Endothelial cell of umbilical vein (primary cell): Measurements from ENCODE around the gene RASSF10. TPM values are rescaled to one million over a fixed set of nuclear protein-coding genes. Genes with fewer than 3 reads are reported as not detected.

Experiments
- BruUV-seq: library from RNA; stranded (reverse); fragments of 400-500 nt; replicated peaks from 2 replicates; lab custom pipeline; 2021; lab: Mats Ljungman, UMichigan
- CTCF ChIA-PET: fragments of 300-600, 350-600 bp; sonication (Branson Sonifier 250); formaldehyde crosslinking; loops from one replicate; lab custom pipeline; 2021; ENCODE audit warnings: antibody characterized with exemption, inconsistent platforms; lab: Charles Lee
- POLR2A ChIA-PET: fragments of 300-600, 350-600 bp; sonication (Branson Sonifier 250); formaldehyde crosslinking; loops from one replicate; lab custom pipeline; 2021; ENCODE audit warnings: antibody characterized with exemption, inconsistent platforms; lab: Charles Lee
- DNase-seq: peaks from one replicate; pipeline ENCODE4 v3.0.0-alpha.2; 2011; ENCODE audit warnings: low read depth, low spot score
- FAIRE-seq: peaks from 2 replicates; lab custom pipeline; 2011; peaks lifted over from hg19 to GRCh38; lab: Jason Lieb, UNC
- H2AFZ ChIP-seq: 2 replicates; pipeline ENCODE4 v1.6.0; 2012; ENCODE audit warnings: low read depth, low read length, control low read depth, inconsistent platforms
- H3K27ac ChIP-seq: 2 replicates; pipeline ENCODE4 v1.5.1; 2011; ENCODE audit warnings: low read depth, mild to moderate bottlenecking, control low read depth, low read length, moderate library complexity; ENCODE audit not compliant: insufficient read depth
- H3K27me3 ChIP-seq, 2 experiments: 2 replicates each; pipeline versions ENCODE4 v1.6.0 to v1.6.1; 2011; ENCODE audit warnings: low read length in 2 of 2, mixed read lengths in 1 of 2; ENCODE audit not compliant: control insufficient read depth in 2 of 2, insufficient read depth in 2 of 2
- H3K36me3 ChIP-seq, 2 experiments: 2 replicates in 1 of 2; 3 replicates in 1 of 2; pipeline ENCODE4 v1.5.1; 2011; ENCODE audit warnings: low read length in 2 of 2, mild to moderate bottlenecking in 1 of 2, moderate library complexity in 1 of 2; ENCODE audit not compliant: control insufficient read depth in 2 of 2, insufficient read depth in 2 of 2; ENCODE audit errors: extremely low read depth in 1 of 2
- H3K4me1 ChIP-seq: 3 replicates; pipeline ENCODE4 v1.5.1; 2011; ENCODE audit warnings: mild to moderate bottlenecking, low read length; ENCODE audit not compliant: control insufficient read depth, insufficient read depth; ENCODE audit errors: extremely low read depth
- H3K4me2 ChIP-seq: 2 replicates; pipeline ENCODE4 v1.6.1; 2011; ENCODE audit warnings: low read length, control low read depth, mixed read lengths; ENCODE audit not compliant: insufficient read depth
- H3K4me3 ChIP-seq, 3 experiments: fragments of 200-600 bp in 1 of 3; sonication (generic), shearing (Covaris generic) in 1 of 3; replicated peaks in 1 of 3; 2 replicates each; pipeline ENCODE4 v1.5.1; 2011 to 2016; ENCODE audit warnings: control low read depth in 3 of 3, low read length in 3 of 3, mild to moderate bottlenecking in 2 of 3, inconsistent platforms in 1 of 3, low read depth in 1 of 3, moderate library complexity in 1 of 3; ENCODE audit not compliant: insufficient read depth in 1 of 3
- H3K79me2 ChIP-seq: 2 replicates; pipeline ENCODE4 v1.6.0; 2012; ENCODE audit warnings: low read length, inconsistent platforms; ENCODE audit not compliant: control insufficient read depth, insufficient read depth
- H3K9ac ChIP-seq: replicated peaks from 2 replicates; pipeline ENCODE3; 2011; ENCODE audit warnings: low read length, control low read depth; ENCODE audit not compliant: insufficient read depth; ENCODE audit errors: extremely low read depth
- H3K9me1 ChIP-seq: replicated peaks from 3 replicates; pipeline ENCODE4 v1.6.0; 2011; ENCODE audit warnings: mild to moderate bottlenecking, low read length; ENCODE audit not compliant: control insufficient read depth, insufficient read depth; ENCODE audit errors: extremely low read depth
- H3K9me3 ChIP-seq: replicated peaks from 2 replicates; pipeline ENCODE4 v1.5.1; 2012; ENCODE audit warnings: low read length, inconsistent platforms; ENCODE audit not compliant: control insufficient read depth, insufficient read depth
- H4K20me1 ChIP-seq: replicated peaks from 2 replicates; pipeline ENCODE3; 2011; ENCODE audit warnings: mild to moderate bottlenecking, low read length; ENCODE audit not compliant: control insufficient read depth, insufficient read depth; ENCODE audit errors: extremely low read depth
- EZH2 ChIP-seq: IDR thresholded peaks from 2 replicates; pipeline ENCODE4 v1.6.1; 2012; ENCODE audit warnings: borderline replicate concordance, low read depth, mild to moderate bottlenecking, moderate library complexity, low read length, inconsistent platforms; ENCODE audit not compliant: severe bottlenecking
- FOS ChIP-seq: IDR thresholded peaks from 2 replicates; pipeline ENCODE4 v1.6.1; 2011; ENCODE audit warnings: mild to moderate bottlenecking, low read length, moderate library complexity, borderline replicate concordance; ENCODE audit not compliant: insufficient read depth
- GATA2 ChIP-seq: IDR thresholded peaks from 2 replicates; pipeline ENCODE4 v1.7.0; 2011; ENCODE audit warnings: low read depth, mild to moderate bottlenecking, moderate library complexity, mixed read lengths, low read length; ENCODE audit not compliant: insufficient read length, insufficient read depth
- JUN ChIP-seq: IDR thresholded peaks from 2 replicates; pipeline ENCODE4 v1.6.1; 2011; ENCODE audit warnings: borderline replicate concordance, low read depth; ENCODE audit not compliant: insufficient read length, insufficient read depth
- MYC ChIP-seq: IDR thresholded peaks from one replicate; pipeline ENCODE4 v1.6.1; 2011; ENCODE audit warnings: mild to moderate bottlenecking, low read depth, low read length
- POLR2A ChIP-seq: IDR thresholded peaks from 2 replicates; pipeline ENCODE4 v1.6.1; 2012; ENCODE audit warnings: low read depth, mild to moderate bottlenecking, control low read depth, low read length
- POLR2AphosphoS5 ChIP-seq: IDR thresholded peaks from 2 replicates; pipeline ENCODE4 v1.6.1; 2012; ENCODE audit warnings: low read depth, mild to moderate bottlenecking, control low read depth, low read length, moderate library complexity; ENCODE audit not compliant: insufficient read depth
- dilution Hi-C: fragments of 300-500 bp; cut with MboI; formaldehyde crosslinking; loops from one replicate; pipeline ENCODE4 v1.15.0; 2019; ENCODE audit warnings: low sequenced_read_pairs; ENCODE audit not compliant: extremely low pct_ligation_motif_present
- intact Hi-C: fragments of 100-400 bp; cut with micrococcal nuclease; formaldehyde crosslinking; loops from one replicate; pipeline ENCODE4 v1.10.0; 2022
- polyA plus RNA-seq, 4 experiments: library from polyadenylated mRNA; depleted of rRNA in 3 of 4; stranded (reverse) in 3 of 4; unstranded in 1 of 4; fragments of >200 nt; gene quantifications; 2 replicates each; pipeline versions ENCODE4 v1.2.1 to v1.2.3, GENCODE V29; 2011 to 2012; ENCODE audit warnings: missing spikeins in 1 of 4
- total RNA-seq: library from RNA; stranded (reverse); gene quantifications from 2 replicates; pipeline ENCODE4 v1.2.3, GENCODE V29; 2021
- TF ChIP-seq, protein P1 (sequence below), 2 donors: IDR thresholded peaks; 1 replicate in 1 of 2; 2 replicates in 1 of 2; pipeline ENCODE4 v1.5.1; 2011; ENCODE audit warnings: low read length in 2 of 2, mild to moderate bottlenecking in 2 of 2, moderate library complexity in 2 of 2, control low read depth in 1 of 2, inconsistent platforms in 1 of 2, low read depth in 1 of 2; ENCODE audit not compliant: insufficient read depth in 1 of 2; ENCODE audit errors: extremely low read depth in 1 of 2
- TF ChIP-seq, protein P2 (sequence below): IDR thresholded peaks from 2 replicates; pipeline ENCODE4 v1.6.1; 2011; ENCODE audit not compliant: insufficient read depth, insufficient read length

RASSF10 gene
- total and polyA plus RNA-seq, 2 donors (not counting 3 experiments of a cell fraction or from before 2014, with no cell fraction given) = 0.03 TPM; not detected in 1

GRCh38 chr11:13039126-13039525, 30.0 kb downstream of the RASSF10 start:
- Histone ChIP-seq H3K4me2 (no peak overlapping the region), H3K9me3 (no peaks in the 10 kb centered on the region), H3K27ac (no peak overlapping the region), H3K9ac (no peak overlapping the region), H4K20me1 (no peaks in the 10 kb centered on the region), H3K9me1 (no peaks in the 10 kb centered on the region), H3K36me3 (no peaks in the 10 kb centered on the region), H3K4me1 (no peaks in the 10 kb centered on the region), H3K79me2 (no peaks in the 10 kb centered on the region), H2AFZ (no peak overlapping the region), H3K4me3 (no peak overlapping the region), H3K27me3 (peaks cover 26 to 39% of the 10 kb centered on the region in 2 experiments)
- BruUV-seq = no TSS peak
- TF ChIP-seq, protein P1, sequence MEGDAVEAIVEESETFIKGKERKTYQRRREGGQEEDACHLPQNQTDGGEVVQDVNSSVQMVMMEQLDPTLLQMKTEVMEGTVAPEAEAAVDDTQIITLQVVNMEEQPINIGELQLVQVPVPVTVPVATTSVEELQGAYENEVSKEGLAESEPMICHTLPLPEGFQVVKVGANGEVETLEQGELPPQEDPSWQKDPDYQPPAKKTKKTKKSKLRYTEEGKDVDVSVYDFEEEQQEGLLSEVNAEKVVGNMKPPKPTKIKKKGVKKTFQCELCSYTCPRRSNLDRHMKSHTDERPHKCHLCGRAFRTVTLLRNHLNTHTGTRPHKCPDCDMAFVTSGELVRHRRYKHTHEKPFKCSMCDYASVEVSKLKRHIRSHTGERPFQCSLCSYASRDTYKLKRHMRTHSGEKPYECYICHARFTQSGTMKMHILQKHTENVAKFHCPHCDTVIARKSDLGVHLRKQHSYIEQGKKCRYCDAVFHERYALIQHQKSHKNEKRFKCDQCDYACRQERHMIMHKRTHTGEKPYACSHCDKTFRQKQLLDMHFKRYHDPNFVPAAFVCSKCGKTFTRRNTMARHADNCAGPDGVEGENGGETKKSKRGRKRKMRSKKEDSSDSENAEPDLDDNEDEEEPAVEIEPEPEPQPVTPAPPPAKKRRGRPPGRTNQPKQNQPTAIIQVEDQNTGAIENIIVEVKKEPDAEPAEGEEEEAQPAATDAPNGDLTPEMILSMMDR (IDR thresholded peaks at IDR 0.05; ENCODE audit: extremely low read depth in 1 of 2, insufficient read depth in 1 of 2, low read depth in 1 of 2, low read length in 2 of 2) = no peak
- TF ChIP-seq POLR2AphosphoS5 (no peak), MYC (no peak), EZH2 (no peak), GATA2 (no peak), JUN (no peak), FOS (no peak), POLR2A (no peak)
- TF ChIP-seq, protein P2, sequence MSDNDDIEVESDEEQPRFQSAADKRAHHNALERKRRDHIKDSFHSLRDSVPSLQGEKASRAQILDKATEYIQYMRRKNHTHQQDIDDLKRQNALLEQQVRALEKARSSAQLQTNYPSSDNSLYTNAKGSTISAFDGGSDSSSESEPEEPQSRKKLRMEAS = no peak
- ChIA-PET CTCF (no interaction called here), POLR2A (no interaction called here)
- DNase-seq (no peak), FAIRE-seq (no peak)
- dilution Hi-C loops = no loop called here
- intact Hi-C loops = no loop called here
